SJSA1 (cell line): ENCODE measurements around the gene DOCK4. TPM values are rescaled to one million over a fixed set of nuclear protein-coding genes. Genes with fewer than 3 reads are reported as not detected.
A peak's percentile ranks its signal among the peaks of the same experiment; 100 is the strongest.

ENCODE experiments used
- DNase-seq, 2 experiments: peaks; one replicate each; pipeline ENCODE4 v3.0.0-alpha.2; 2015 to 2020; ENCODE audit warnings: low spot score in 2 of 2, low read depth in 1 of 2
- H3K27ac ChIP-seq: fragments of 250-450 bp; sonication (Bioruptor Pico); 2 replicates; pipeline ENCODE4 v1.5.1; 2020; ENCODE audit warnings: mild to moderate bottlenecking, moderate library complexity
- H3K27me3 ChIP-seq: fragments of 250-450 bp; sonication (Bioruptor Pico); replicated peaks from 2 replicates; pipeline ENCODE4 v1.5.1; 2020; ENCODE audit warnings: mild to moderate bottlenecking, moderate library complexity
- H3K36me3 ChIP-seq: fragments of 250-450 bp; sonication (Bioruptor Pico); 2 replicates; pipeline ENCODE4 v1.5.1; 2020; ENCODE audit warnings: mild to moderate bottlenecking
- H3K4me1 ChIP-seq: fragments of 250-450 bp; sonication (Bioruptor Pico); replicated peaks from 2 replicates; pipeline ENCODE4 v1.6.1; 2021; ENCODE audit warnings: mild to moderate bottlenecking
- H3K4me3 ChIP-seq: fragments of 250-450 bp; sonication (Bioruptor Pico); 2 replicates; pipeline ENCODE4 v1.5.1; 2020; ENCODE audit warnings: mild to moderate bottlenecking
- H3K9me3 ChIP-seq: fragments of 250-450 bp; sonication (Bioruptor Pico); replicated peaks from 2 replicates; pipeline ENCODE4 v1.5.1; 2020; ENCODE audit warnings: mild to moderate bottlenecking
- total RNA-seq: library from RNA; depleted of rRNA; stranded (reverse); fragments of >200 nt; shearing (Covaris generic); gene quantifications from 2 replicates; pipeline ENCODE4 v1.2.3, GENCODE V29; 2014

The DOCK4 gene
- total RNA-seq, 1 experiment from 2014 or later, result 1.3 TPM

DNA sequence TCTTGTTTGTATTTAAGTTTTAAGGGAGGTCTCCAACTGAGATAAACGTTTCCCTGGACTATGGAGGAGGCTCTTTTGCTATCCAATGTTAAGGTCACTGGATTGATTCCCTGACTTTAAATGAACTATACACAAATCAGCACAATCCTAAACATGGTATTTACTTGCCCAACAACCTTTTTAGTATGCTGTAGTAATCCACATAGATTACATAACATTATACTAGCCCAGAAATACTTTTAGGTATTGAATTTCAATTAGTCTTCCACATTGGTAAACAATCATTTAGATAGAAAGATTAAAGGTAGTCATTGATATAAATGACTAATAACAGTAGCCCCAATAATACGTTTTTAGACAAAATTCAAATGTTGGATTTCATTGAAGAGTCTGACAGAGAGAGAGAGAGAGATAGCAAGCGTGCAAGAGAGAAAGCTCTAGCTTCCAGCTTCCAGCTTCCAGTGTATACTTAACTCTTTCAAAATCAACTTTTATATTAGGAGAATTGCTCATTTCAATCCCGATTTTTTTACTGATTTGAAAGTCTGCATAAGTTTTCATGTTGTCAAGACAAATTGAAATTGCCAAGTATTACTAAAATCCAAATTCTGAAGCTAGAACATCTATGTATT lies 155.8 kb downstream of the DOCK4 start:
- Histone ChIP-seq H3K27me3 (peaks cover 3% of the 10 kb centered on the region; the same call in 1 of the 2 replicates), H3K9me3 (no peaks in the 10 kb centered on the region), H3K4me1 (peaks cover 16% of the 10 kb centered on the region), H3K27ac (no peak overlapping the region), H3K4me3 (no peak overlapping the region), H3K36me3 (no peaks in the 10 kb centered on the region)
- DNase-seq, result no peak

DNA sequence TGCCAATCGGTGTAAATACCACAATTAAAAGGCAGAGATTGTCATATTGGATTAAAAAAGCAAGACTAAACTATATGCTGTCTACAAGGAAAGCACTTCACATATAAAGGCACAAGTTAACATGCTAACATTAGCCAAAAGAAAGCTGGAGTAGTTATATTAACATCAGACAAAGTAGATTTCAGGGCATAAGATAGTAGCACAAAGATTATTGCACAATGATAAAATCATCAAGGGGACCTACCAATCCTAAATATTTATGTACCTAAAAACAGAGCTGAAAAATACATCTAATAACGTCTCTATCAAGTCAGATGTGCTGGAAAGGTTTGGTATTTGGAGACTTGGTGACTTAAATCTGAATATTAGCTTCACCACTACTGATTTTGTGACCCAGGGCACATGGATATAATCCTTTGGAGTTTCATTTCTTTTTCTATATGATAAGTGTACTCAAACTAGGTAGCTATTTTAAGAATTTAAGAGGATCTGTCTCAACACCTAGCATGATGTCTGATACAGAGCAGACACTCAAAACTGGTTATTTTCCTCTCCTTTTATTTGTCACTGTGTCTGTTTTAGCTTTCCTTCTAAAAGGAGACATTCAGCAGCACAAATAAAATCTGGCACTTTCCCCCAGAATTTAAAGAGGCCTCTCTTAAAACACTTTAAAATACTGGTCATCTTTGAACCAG lies 156.5 kb downstream of the DOCK4 start:
- Histone ChIP-seq H3K4me3 (no peak overlapping the region), H3K36me3 (no peaks in the 10 kb centered on the region), H3K4me1 (peaks cover 16% of the 10 kb centered on the region), H3K9me3 (no peaks in the 10 kb centered on the region), H3K27ac (no peak overlapping the region), H3K27me3 (peaks cover 6% of the 10 kb centered on the region; the same call in 1 of the 2 replicates)
- DNase-seq, result no peak

DNA sequence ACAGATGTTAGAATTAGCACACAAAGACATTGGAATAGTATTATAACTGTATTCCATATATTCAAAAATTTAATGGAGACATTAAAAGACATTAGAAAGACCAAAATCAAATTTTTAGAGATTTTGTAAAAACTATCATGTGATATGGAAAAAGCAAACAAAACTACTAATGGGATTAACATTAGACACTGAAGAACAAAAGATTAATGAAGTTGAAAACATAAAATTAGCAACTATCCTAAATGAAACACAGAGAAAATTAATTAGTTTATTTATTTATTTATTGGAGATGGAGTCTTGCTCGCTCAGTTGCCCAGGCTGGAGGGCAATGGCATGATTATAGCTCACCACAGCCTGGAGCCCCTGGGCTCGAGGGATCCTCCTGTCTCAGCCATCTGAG lies 158.8 kb downstream of the DOCK4 start:
- H3K27me3 ChIP-seq, result peaks cover 6% of the 10 kb centered on the region; the same call in 1 of the 2 replicates
- H3K36me3 ChIP-seq, result no peaks in the 10 kb centered on the region
- H3K4me3 ChIP-seq, result no peak overlapping the region
- no peak overlapping the region for H3K27ac ChIP-seq
- DNase-seq, result no peak
- no peaks in the 10 kb centered on the region for H3K9me3 ChIP-seq
- H3K4me1 ChIP-seq, result peaks cover 3% of the 10 kb centered on the region

DNA sequence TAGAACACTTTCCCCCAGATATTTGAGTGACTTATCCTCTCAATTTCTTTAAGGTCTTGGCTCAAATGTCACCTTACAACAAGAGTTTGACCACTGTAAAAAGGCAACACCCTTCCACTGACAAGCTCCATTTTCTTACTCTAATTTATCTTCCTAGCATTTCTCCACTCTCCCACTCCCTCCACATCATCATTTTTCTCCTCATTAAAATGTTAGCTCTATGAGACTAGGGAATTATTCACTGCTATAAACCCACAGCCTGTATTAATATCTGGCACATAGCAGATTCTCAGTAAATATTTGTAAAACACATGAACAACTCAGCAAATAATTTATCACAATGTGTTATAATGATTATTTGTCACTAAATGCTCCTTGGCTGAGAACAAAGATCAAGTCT lies 161.0 kb downstream of the DOCK4 start:
- Histone ChIP-seq H3K36me3 (no peaks in the 10 kb centered on the region), H3K4me1 (no peaks in the 10 kb centered on the region), H3K27ac (no peak overlapping the region), H3K4me3 (no peak overlapping the region), H3K9me3 (no peaks in the 10 kb centered on the region), H3K27me3 (peaks cover 6% of the 10 kb centered on the region; the same call in 1 of the 2 replicates)
- DNase-seq, result no peak

DNA sequence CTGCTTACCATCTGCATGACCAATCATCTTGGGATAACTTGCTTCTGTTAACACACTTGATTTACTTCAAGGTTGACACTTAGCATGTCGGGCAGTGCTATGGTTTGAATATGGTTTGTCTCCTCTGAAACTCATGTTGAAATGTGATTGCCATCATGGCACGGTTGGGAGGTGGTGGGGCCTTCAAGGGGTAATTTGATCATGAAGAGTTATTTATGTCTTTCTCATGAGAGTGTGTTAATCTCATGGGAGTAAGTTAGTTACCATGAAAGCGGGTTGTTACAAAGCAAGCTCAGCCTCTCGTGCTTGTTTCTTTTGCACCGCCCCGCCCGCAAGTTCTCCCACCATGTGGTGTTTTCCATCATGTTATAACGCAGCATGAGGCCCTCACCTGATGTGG lies 163.6 kb downstream of the DOCK4 start:
- peaks cover 6% of the 10 kb centered on the region; the same call in 1 of the 2 replicates for H3K27me3 ChIP-seq
- H3K4me3 ChIP-seq, result no peak overlapping the region
- H3K9me3 ChIP-seq, result no peaks in the 10 kb centered on the region
- DNase-seq, result no peak
- no peaks in the 10 kb centered on the region for H3K36me3 ChIP-seq
- no peak overlapping the region for H3K27ac ChIP-seq
- H3K4me1 ChIP-seq, result no peaks in the 10 kb centered on the region

DNA sequence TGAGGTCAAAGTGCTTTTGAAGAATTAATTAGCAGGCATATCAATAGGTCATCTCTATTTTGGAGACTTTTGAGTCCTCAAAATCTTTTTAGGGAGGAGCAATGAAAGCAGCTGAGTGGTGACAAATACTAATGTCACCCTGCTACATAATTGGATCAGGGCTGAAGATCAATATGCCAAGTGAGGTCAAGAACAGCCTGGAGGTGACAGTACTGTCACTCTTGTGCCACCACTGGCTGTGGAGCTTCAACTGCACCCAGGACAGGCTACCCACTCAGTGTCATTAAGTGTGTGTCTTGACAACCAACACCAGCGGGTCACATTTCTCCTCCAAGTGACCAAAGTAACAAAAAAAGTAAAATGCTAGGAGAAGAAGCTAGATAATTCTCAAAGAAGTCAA lies 167.8 kb downstream of the DOCK4 start:
- H3K9me3 ChIP-seq, result no peaks in the 10 kb centered on the region
- no peaks in the 10 kb centered on the region for H3K36me3 ChIP-seq
- H3K4me3 ChIP-seq, result no peak overlapping the region
- no peaks in the 10 kb centered on the region for H3K27me3 ChIP-seq
- H3K27ac ChIP-seq, result no peak overlapping the region
- no peak for DNase-seq
- peaks cover 16% of the 10 kb centered on the region for H3K4me1 ChIP-seq

DNA sequence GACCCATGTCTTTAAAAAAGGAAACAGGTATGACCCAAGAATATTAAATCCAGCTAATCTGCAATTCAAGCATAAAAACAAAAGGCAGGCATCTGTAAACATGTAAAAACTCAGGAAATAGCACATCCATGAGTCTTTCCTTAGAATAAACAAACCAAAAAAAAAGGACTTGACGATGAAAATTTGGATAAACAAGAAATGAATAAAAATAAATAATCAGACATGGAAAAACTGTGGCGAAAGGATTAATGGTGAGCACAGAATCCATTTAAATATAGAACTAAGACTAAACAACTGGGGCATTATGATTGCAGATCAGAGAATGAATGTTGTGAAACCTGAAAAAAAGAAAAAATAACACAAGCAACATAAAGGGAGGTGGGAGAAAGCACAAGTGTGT lies 170.1 kb downstream of the DOCK4 start:
- Histone ChIP-seq H3K36me3 (no peaks in the 10 kb centered on the region), H3K27ac (no peak overlapping the region), H3K9me3 (no peaks in the 10 kb centered on the region), H3K4me3 (no peak overlapping the region), H3K4me1 (peaks cover 16% of the 10 kb centered on the region), H3K27me3 (no peaks in the 10 kb centered on the region)
- DNase-seq, result peak in 1 of 2 experiments; percentile 59

DNA sequence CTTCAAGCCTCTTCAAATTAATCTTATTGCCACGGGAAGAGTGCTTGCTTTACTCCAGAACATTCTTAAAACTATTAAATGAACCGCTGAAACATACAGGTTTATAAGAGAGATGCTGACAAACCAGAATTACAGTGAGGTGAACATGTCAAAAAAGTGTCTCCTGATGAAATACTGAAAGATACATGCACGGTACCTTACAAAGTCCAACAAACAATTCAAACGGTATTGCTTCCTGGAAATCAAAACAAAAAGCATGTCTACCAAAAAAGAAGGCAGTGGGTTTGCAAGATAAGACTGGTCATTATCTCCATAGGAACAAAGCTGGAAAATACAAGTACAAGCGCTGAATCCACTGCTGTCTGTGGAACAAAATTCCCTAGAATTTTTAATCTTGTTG lies 174.5 kb downstream of the DOCK4 start:
- peaks cover 16% of the 10 kb centered on the region for H3K4me1 ChIP-seq
- no peaks in the 10 kb centered on the region for H3K9me3 ChIP-seq
- H3K27ac ChIP-seq, result no peak overlapping the region
- DNase-seq, result no peak
- H3K4me3 ChIP-seq, result no peak overlapping the region
- H3K36me3 ChIP-seq, result no peaks in the 10 kb centered on the region
- no peaks in the 10 kb centered on the region for H3K27me3 ChIP-seq

DNA sequence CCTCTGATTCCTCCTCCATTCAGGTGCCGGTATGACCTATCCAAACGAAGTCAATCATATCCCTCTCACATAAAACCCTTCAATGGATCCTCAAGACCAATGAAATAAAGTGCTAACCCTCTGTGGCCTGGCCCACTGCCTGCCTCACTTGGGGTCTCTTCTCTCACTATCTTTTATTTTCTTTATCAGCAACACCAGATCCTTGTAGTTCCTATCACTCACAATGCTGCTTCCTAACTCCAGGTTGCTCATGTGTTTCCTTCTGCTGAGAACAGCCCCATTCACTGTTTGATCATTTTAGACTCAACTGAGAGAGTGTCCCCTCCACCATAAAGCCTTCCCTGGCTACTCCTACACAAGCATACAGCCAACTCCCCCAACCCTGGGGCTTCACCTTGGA lies 180.6 kb downstream of the DOCK4 start:
- DNase-seq, result no peak
- Histone ChIP-seq H3K27ac (no peak overlapping the region), H3K9me3 (no peaks in the 10 kb centered on the region), H3K4me1 (no peaks in the 10 kb centered on the region), H3K27me3 (no peaks in the 10 kb centered on the region), H3K4me3 (no peak overlapping the region), H3K36me3 (no peaks in the 10 kb centered on the region)

DNA sequence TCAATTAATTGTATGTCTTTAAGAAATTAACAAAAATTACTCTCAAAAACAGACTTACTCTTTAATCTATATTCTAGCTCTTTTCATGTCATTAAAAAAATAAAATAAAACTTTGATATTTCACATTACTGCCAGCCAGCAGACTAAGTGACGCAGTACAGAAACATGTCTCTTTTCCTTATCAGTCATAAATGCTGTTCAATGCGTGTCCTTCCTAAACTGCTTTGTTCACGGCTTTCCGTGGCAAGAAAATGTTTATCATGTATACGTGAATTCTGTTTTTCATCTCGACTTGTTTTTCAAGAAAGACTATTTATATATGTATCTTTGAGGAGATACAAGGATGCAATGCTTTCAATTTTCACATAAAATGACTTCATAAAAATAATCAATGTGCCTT lies 182.4 kb downstream of the DOCK4 start:
- Histone ChIP-seq H3K36me3 (no peaks in the 10 kb centered on the region), H3K27me3 (no peaks in the 10 kb centered on the region), H3K4me1 (no peaks in the 10 kb centered on the region), H3K9me3 (no peaks in the 10 kb centered on the region), H3K4me3 (no peak overlapping the region), H3K27ac (no peak overlapping the region)
- DNase-seq, result no peak

DNA sequence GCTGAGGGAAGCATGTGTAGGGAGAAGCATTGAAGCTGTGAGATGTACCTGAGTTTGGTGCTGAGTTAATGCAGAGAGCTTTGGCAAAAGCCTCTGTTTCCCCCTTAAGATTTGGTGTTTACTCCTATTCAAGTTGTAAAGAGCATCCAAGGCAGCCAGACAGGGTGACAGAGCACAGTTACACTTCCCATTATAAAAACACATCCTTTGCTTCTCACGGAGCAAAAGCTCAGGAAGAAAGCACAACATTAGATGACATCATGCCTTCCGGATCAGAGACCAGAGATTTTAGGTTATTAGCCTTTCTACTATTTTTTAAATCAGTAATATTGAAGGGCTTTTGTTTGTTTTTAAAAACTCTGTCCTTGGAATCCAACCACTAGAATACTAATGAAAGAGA lies 182.9 kb downstream of the DOCK4 start:
- H3K27me3 ChIP-seq, result no peaks in the 10 kb centered on the region
- no peaks in the 10 kb centered on the region for H3K36me3 ChIP-seq
- no peaks in the 10 kb centered on the region for H3K4me1 ChIP-seq
- no peak overlapping the region for H3K4me3 ChIP-seq
- no peak for DNase-seq
- H3K9me3 ChIP-seq, result no peaks in the 10 kb centered on the region
- H3K27ac ChIP-seq, result no peak overlapping the region

DNA sequence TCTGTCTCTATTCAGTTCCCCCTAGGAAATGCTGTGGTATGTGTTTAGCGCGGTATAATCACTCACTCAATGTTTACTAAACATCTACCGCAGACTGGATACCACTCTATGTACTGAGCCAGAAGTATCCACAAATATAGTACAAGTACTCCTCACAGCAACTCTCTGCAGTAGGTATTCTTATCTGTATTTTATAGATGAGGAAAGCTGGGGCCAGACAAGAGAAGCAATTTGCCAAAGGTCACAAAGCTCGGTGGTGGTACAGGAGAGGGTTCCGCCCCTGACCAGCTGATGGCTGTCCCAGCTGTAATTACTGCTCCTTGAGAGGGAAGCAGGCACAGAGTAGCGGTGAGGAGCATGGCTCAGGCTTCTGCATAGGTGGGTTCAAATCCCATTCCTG lies 184.1 kb downstream of the DOCK4 start:
- H3K9me3 ChIP-seq, result no peaks in the 10 kb centered on the region
- H3K36me3 ChIP-seq, result no peaks in the 10 kb centered on the region
- no peak overlapping the region for H3K27ac ChIP-seq
- no peaks in the 10 kb centered on the region for H3K27me3 ChIP-seq
- peak in 1 of 2 experiments; percentile 4 for DNase-seq
- H3K4me1 ChIP-seq, result no peaks in the 10 kb centered on the region
- no peak overlapping the region for H3K4me3 ChIP-seq

DNA sequence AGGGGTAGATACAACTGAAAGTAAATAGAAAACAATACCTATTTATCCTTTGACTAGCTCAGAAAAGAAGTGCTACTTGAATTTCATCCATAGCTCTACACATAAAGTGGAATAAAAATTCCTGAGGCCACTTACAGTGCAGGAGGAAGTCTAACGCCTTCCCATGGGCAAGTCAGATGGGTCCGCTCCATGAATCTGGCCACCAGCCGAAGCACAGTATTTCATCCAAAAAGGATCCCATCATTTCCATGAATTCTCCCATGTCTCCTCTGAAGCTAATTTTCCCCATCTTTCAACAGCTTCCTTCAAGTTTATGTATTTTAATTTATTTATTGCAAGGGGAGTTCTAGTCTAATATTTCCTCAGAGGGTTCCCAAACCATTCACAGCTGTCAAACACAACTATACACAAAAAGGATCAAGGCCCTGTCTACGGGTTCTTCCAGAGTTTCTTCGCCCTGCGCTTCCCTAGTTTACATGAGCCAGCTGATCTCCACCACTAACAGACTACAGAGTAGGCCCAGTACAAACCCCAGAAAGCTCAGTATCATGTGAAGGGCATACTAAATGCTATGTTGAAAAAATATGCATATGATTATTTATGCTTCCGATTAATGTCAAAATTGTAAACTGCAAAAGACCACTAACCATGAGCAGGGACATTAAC lies 184.7 kb downstream of the DOCK4 start:
- H3K36me3 ChIP-seq, result no peaks in the 10 kb centered on the region
- no peak overlapping the region for H3K27ac ChIP-seq
- no peaks in the 10 kb centered on the region for H3K9me3 ChIP-seq
- H3K4me3 ChIP-seq, result no peak overlapping the region
- DNase-seq, result no peak
- H3K27me3 ChIP-seq, result no peaks in the 10 kb centered on the region
- no peaks in the 10 kb centered on the region for H3K4me1 ChIP-seq

DNA sequence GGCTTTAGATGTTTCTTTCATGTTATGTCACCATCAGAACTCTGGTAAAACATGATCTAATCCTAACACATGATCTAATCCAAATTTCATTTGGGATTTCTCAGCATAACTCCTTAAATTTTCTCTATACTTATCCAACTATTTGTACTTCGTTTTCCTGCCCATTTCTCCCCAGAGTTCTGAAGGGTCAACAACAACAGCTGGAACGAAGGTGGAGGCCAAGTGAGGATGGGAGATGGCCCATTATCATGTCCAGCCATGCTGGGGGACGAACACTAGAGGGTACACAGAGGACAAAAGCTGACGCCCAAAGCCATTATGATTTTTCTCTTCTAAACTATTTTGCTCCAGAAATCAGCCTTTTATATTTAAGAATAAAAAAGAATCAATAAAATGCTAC lies 185.4 kb downstream of the DOCK4 start:
- H3K4me3 ChIP-seq, result no peak overlapping the region
- no peaks in the 10 kb centered on the region for H3K27me3 ChIP-seq
- DNase-seq, result no peak
- no peak overlapping the region for H3K27ac ChIP-seq
- H3K9me3 ChIP-seq, result no peaks in the 10 kb centered on the region; the same call in 1 of the 2 replicates
- no peaks in the 10 kb centered on the region for H3K36me3 ChIP-seq
- H3K4me1 ChIP-seq, result no peaks in the 10 kb centered on the region
